Suprapubic skin (tissue), 4 donors: ENCODE results near the gene RYR3. TPM values are rescaled to one million over a fixed set of nuclear protein-coding genes. Genes with fewer than 3 reads are reported as not detected.

Experiments
- DNase-seq, 2 donors: peaks; one replicate each; pipeline ENCODE4 v3.0.0-alpha.2; 2019; ENCODE audit warnings: low spot score in 2 of 2
- H3K27ac ChIP-seq: fragments of 200-600 bp; sonication (generic); one replicate; pipeline ENCODE4 v1.5.1; 2019
- H3K27me3 ChIP-seq: fragments of 200-600 bp; sonication (generic); one replicate; pipeline ENCODE4 v1.5.1; 2019
- H3K36me3 ChIP-seq: fragments of 200-600 bp; sonication (generic); one replicate; pipeline ENCODE4 v1.5.1; 2019
- H3K4me1 ChIP-seq: fragments of 200-600 bp; sonication (generic); one replicate; pipeline ENCODE4 v1.5.1; 2019
- H3K4me3 ChIP-seq: fragments of 200-600 bp; sonication (generic); one replicate; pipeline ENCODE4 v1.5.1; 2019; ENCODE audit warnings: mild to moderate bottlenecking
- H3K9me3 ChIP-seq: fragments of 200-600 bp; sonication (generic); one replicate; pipeline ENCODE4 v1.5.1; 2019
- CTCF ChIP-seq, 2 donors: fragments of 200-600 bp in 1 of 2; fragments of 450-650 bp in 1 of 2; sonication (generic) in 1 of 2; IDR thresholded peaks; one replicate each; pipeline ENCODE4 v1.5.1; 2016 to 2019; ENCODE audit warnings: antibody characterized with exemption in 2 of 2, mild to moderate bottlenecking in 1 of 2, moderate library complexity in 1 of 2
- EP300 ChIP-seq: sonication (generic); formaldehyde crosslinking; IDR thresholded peaks from one replicate; pipeline ENCODE4 v1.6.1; 2017; ENCODE audit warnings: antibody characterized with exemption
- POLR2A ChIP-seq, 2 donors: fragments of 450-650 bp; IDR thresholded peaks; one replicate each; pipeline ENCODE4 v1.6.1; 2017; ENCODE audit warnings: antibody characterized with exemption in 2 of 2, mild to moderate bottlenecking in 2 of 2, moderate library complexity in 2 of 2
- POLR2AphosphoS5 ChIP-seq, 3 donors: sonication (generic); formaldehyde crosslinking; IDR thresholded peaks; one replicate each; pipeline ENCODE4 v1.6.1; 2017; ENCODE audit warnings: antibody characterized with exemption in 3 of 3
- WGBS: methylation state at CpG from one replicate; pipeline ENCODE4 v1.1.5; 2018; 5-methylcytosine and 5-hydroxymethylcytosine counted together
- total RNA-seq, 4 donors: library from RNA; depleted of rRNA; stranded (reverse); fragments of >200 nt; gene quantifications; one replicate each; pipeline ENCODE4 v1.1.0, GENCODE V29; 2016

Gene RYR3
- total RNA-seq, 4 donors from 2014 or later = 0.38 to 2.0 (median 0.80) TPM

GRCh38 chr15:33460166-33460805 is 149.5 kb downstream of the RYR3 start:
- WGBS = 72% methylated on average over 6 of the region's 6 CpGs
- Histone ChIP-seq H3K36me3 (no peaks in the 10 kb centered on the region), H3K4me3 (no peak overlapping the region), H3K27ac (no peak overlapping the region), H3K4me1 (peaks cover 4% of the 10 kb centered on the region), H3K9me3 (no peaks in the 10 kb centered on the region), H3K27me3 (no peaks in the 10 kb centered on the region)
- TF ChIP-seq POLR2AphosphoS5 (IDR thresholded peaks at IDR 0.05) (no peak), EP300 (no peak), CTCF (IDR thresholded peaks at IDR 0.05) (no peak), POLR2A (IDR thresholded peaks at IDR 0.05) (no peak)
- DNase-seq = no peak

GRCh38 chr15:33461671-33462070 is 150.9 kb downstream of the RYR3 start:
- DNase-seq = no peak
- Histone ChIP-seq H3K9me3 (no peaks in the 10 kb centered on the region), H3K4me1 (peaks cover 4% of the 10 kb centered on the region), H3K36me3 (no peaks in the 10 kb centered on the region), H3K27me3 (no peaks in the 10 kb centered on the region), H3K4me3 (no peak overlapping the region), H3K27ac (no peak overlapping the region)
- TF ChIP-seq POLR2AphosphoS5 (IDR thresholded peaks at IDR 0.05) = no peak
- TF ChIP-seq CTCF (IDR thresholded peaks at IDR 0.05) = no peak
- no peak for TF ChIP-seq EP300
- no peak for TF ChIP-seq POLR2A (IDR thresholded peaks at IDR 0.05)
- 81% methylated on average over 2 of the region's 2 CpGs for WGBS

GRCh38 chr15:33467146-33467815 is 156.5 kb downstream of the RYR3 start:
- H3K4me1 ChIP-seq = no peaks in the 10 kb centered on the region
- H3K27ac ChIP-seq = no peak overlapping the region
- no peaks in the 10 kb centered on the region for H3K36me3 ChIP-seq
- no peak for TF ChIP-seq CTCF (IDR thresholded peaks at IDR 0.05)
- no peak for TF ChIP-seq POLR2A (IDR thresholded peaks at IDR 0.05)
- no peak for TF ChIP-seq EP300
- no peak for TF ChIP-seq POLR2AphosphoS5 (IDR thresholded peaks at IDR 0.05)
- WGBS = 87% methylated on average over 6 of the region's 6 CpGs
- DNase-seq = no peak
- no peaks in the 10 kb centered on the region for H3K27me3 ChIP-seq
- H3K9me3 ChIP-seq = no peaks in the 10 kb centered on the region
- no peak overlapping the region for H3K4me3 ChIP-seq

- H3K27ac ChIP-seq = no peak overlapping the region
- H3K27me3 ChIP-seq = no peaks in the 10 kb centered on the region
- DNase-seq = no peak
- no peak overlapping the region for H3K4me3 ChIP-seq
- no peaks in the 10 kb centered on the region for H3K9me3 ChIP-seq
- whole genome bisulfite sequencing = 94% methylated on average over 1 of the region's 1 CpG
- TF ChIP-seq CTCF (IDR thresholded peaks at IDR 0.05) = no peak
- TF ChIP-seq POLR2A (IDR thresholded peaks at IDR 0.05) = no peak
- no peak for TF ChIP-seq EP300
- no peak for TF ChIP-seq POLR2AphosphoS5 (IDR thresholded peaks at IDR 0.05)
- no peaks in the 10 kb centered on the region for H3K36me3 ChIP-seq
- no peaks in the 10 kb centered on the region for H3K4me1 ChIP-seq
Measured at GRCh38 chr15:33467816-33468163, 157.0 kb downstream of the RYR3 start.

DNA sequence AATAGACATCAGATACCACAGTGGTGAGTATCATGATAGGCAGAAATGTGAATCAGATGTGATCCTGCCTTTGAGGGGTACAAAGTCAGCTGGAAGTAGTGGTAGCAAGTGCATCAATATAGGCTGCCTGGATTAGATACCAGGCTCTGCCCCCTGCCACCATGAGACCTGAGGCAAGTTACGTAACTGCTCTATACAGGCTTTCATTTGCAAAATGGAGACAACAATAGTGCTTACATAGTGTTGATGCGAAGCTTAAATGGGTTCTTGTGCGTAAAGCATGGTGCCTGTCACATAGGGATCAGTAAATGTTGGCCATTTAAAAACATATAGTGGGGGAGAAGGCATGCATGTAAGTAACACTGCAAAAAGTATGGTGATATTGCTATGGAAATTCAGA is 158.0 kb downstream of the RYR3 start:
- WGBS = 90% methylated on average over 3 of the region's 3 CpGs
- no peak overlapping the region for H3K4me3 ChIP-seq
- no peak overlapping the region for H3K27ac ChIP-seq
- no peaks in the 10 kb centered on the region for H3K27me3 ChIP-seq
- no peak for TF ChIP-seq CTCF (IDR thresholded peaks at IDR 0.05)
- TF ChIP-seq POLR2A (IDR thresholded peaks at IDR 0.05) = no peak
- no peak for TF ChIP-seq POLR2AphosphoS5 (IDR thresholded peaks at IDR 0.05)
- no peak for TF ChIP-seq EP300
- DNase-seq = no peak
- H3K4me1 ChIP-seq = no peaks in the 10 kb centered on the region
- H3K9me3 ChIP-seq = no peaks in the 10 kb centered on the region
- no peaks in the 10 kb centered on the region for H3K36me3 ChIP-seq
